Measurements from ENCODE around the gene FAM149B1. TPM values are rescaled to one million over a fixed set of nuclear protein-coding genes. Genes with fewer than 3 reads are reported as not detected.

The FAM149B1 gene
- total RNA-seq, 4 donors from 2014 or later: 11.0 to 18.9 (median 15.8) TPM

DNA sequence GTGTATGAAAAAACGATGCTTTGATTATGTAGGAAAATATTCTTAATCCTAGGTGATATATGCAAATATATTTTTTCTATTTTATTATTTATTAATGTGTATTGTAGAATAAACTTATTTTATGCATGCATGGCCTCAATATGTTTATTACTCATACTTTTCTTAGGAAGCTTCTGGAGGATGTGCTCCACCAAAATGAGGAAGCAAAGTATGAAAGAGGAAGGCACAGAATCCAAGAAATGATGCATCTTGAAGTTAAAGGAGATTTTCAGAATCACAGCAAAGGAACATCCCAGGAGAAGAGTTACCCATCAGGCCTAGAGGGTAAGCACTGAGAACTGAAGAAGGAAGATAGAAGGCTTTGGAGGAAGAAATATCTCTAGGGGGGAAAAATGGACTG is 119.5 kb downstream of the FAM149B1 start:
- H3K27ac ChIP-seq: no peak overlapping the region
- H3K27me3 ChIP-seq: no peaks in the 10 kb centered on the region
- H3K4me3 ChIP-seq: no peak overlapping the region
- peaks cover 4% of the 10 kb centered on the region for H3K36me3 ChIP-seq
- H3K4me1 ChIP-seq: no peaks in the 10 kb centered on the region
- DNase-seq (ENCODE audit: low spot score in 2 of 2): no peak
- no peaks in the 10 kb centered on the region for H3K9me3 ChIP-seq
- 75% methylated on average over 1 of the region's 1 CpG for WGBS
- TF ChIP-seq EP300 (IDR thresholded peaks at IDR 0.05): no peak

DNA sequence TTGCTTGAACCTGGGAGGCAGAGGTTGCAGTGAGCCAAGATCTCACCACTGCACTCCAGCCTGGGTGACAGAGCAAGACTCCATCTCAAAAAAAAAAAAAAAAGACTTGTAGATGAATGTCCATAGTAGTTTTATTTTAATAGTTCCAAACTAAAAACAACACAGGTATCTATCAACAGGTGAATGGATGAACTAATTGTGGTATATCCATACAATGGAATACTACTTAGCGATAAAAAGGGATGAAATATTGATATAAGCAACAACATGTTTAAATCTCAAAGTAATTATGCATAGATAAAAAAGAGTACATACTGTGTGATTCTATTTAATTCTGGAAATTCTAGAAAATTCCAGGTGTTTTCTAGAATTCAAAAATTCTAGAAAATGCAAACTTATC is 122.0 kb downstream of the FAM149B1 start:
- Histone ChIP-seq H3K9me3 (no peaks in the 10 kb centered on the region), H3K27me3 (no peaks in the 10 kb centered on the region), H3K27ac (no peak overlapping the region), H3K4me3 (no peak overlapping the region), H3K4me1 (no peaks in the 10 kb centered on the region), H3K36me3 (peaks cover 4% of the 10 kb centered on the region)
- DNase-seq (ENCODE audit: low spot score in 2 of 2): no peak
- TF ChIP-seq POLR2AphosphoS5 (IDR thresholded peaks at IDR 0.05): no peak
- no peak for TF ChIP-seq POLR2A (IDR thresholded peaks at IDR 0.05)
- TF ChIP-seq, protein P1, sequence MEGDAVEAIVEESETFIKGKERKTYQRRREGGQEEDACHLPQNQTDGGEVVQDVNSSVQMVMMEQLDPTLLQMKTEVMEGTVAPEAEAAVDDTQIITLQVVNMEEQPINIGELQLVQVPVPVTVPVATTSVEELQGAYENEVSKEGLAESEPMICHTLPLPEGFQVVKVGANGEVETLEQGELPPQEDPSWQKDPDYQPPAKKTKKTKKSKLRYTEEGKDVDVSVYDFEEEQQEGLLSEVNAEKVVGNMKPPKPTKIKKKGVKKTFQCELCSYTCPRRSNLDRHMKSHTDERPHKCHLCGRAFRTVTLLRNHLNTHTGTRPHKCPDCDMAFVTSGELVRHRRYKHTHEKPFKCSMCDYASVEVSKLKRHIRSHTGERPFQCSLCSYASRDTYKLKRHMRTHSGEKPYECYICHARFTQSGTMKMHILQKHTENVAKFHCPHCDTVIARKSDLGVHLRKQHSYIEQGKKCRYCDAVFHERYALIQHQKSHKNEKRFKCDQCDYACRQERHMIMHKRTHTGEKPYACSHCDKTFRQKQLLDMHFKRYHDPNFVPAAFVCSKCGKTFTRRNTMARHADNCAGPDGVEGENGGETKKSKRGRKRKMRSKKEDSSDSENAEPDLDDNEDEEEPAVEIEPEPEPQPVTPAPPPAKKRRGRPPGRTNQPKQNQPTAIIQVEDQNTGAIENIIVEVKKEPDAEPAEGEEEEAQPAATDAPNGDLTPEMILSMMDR (IDR thresholded peaks at IDR 0.05): no peak
- TF ChIP-seq EP300 (IDR thresholded peaks at IDR 0.05): no peak
- 95% methylated on average over 1 of the region's 1 CpG for WGBS

DNA sequence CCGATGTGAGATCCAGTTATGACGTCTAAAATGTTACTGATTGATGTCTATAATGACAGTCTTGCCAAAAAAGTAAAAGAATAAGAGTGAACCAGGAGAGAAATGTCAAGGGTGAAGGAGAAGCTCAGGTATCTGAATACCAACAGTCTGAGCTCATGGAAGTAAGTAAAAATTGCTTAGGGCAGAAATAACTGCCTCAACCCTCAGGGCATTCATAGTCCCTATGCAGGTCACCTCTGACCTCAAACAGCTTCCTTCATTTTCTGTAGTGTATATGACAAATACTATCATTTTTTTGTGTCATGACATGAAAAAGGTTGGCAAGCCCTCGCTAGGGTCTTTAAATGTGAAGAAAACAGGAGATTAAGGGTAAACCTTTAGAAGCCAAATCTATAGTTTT is 125.5 kb downstream of the FAM149B1 start:
- 84% methylated on average over 3 of the region's 3 CpGs for WGBS

More for the DNA sequence above, 125.5 kb downstream of the FAM149B1 start:
- H3K4me1 ChIP-seq: no peaks in the 10 kb centered on the region
- no peak for DNase-seq (ENCODE audit: low spot score in 2 of 2)
- no peaks in the 10 kb centered on the region for H3K27me3 ChIP-seq
- H3K9me3 ChIP-seq: no peaks in the 10 kb centered on the region
- TF ChIP-seq POLR2AphosphoS5 (IDR thresholded peaks at IDR 0.05): no peak
- TF ChIP-seq, protein P1 (IDR thresholded peaks at IDR 0.05): no peak
- H3K4me3 ChIP-seq: no peak overlapping the region
- H3K27ac ChIP-seq: no peak overlapping the region
- peaks cover 4% of the 10 kb centered on the region for H3K36me3 ChIP-seq

Other genes starting within 250 kb of the FAM149B1 start
- gene PLA2G12B, start 213.3 kb upstream of the FAM149B1 start, total RNA-seq: not detected
- 10 to 100 TPM; 10.6 to 19.5 (median 16.0) TPM for gene P4HA1, start 71.3 kb upstream of the FAM149B1 start, total RNA-seq
- gene NUDT13, start 57.7 kb upstream of the FAM149B1 start, total RNA-seq: 1 to 10 TPM in 3 of 4 donors, under 1 TPM in 1; 0.86 to 4.2 (median 1.5) TPM
- gene ECD, start 111 bp upstream of the FAM149B1 start, total RNA-seq: 10 to 100 TPM; 32.5 to 43.9 (median 35.1) TPM
- gene DNAJC9, start 79.1 kb downstream of the FAM149B1 start, total RNA-seq: 10 to 100 TPM; 15.1 to 22.0 (median 19.6) TPM
- gene MRPS16, start 84.5 kb downstream of the FAM149B1 start, total RNA-seq: 10 to 100 TPM; 30.3 to 50.3 (median 43.8) TPM
- 10 to 100 TPM in 1 of 4 donors, 1 to 10 TPM in 3; 2.6 to 12.9 (median 4.3) TPM for gene CFAP70, start 190.7 kb downstream of the FAM149B1 start, total RNA-seq
- gene ANXA7, start 245.9 kb downstream of the FAM149B1 start, total RNA-seq: 100 to 1,000 TPM in 2 of 4 donors, 10 to 100 TPM in 2; 93.5 to 153 (median 100) TPM